Thoracic aorta (tissue), 2 donors: ENCODE measurements around the gene PRSS33. TPM values are rescaled to one million over a fixed set of nuclear protein-coding genes. Genes with fewer than 3 reads are reported as not detected.

Source experiments
- ATAC-seq: fragments of 150-250 bp; one replicate; pipeline ENCODE4 v1.8.0; 2017; ENCODE audit warnings: low read depth; ENCODE audit not compliant: insufficient number of reproducible peaks, low FRiP score
- DNase-seq: peaks from one replicate; pipeline ENCODE4 v3.0.0-alpha.2; 2020; ENCODE audit warnings: low spot score
- H3K27ac ChIP-seq, 2 donors: fragments of 200-600 bp; sonication (generic); 1 replicate in 1 of 2; 2 replicates in 1 of 2; pipeline ENCODE4 v1.5.1; 2016; ENCODE audit warnings: mild to moderate bottlenecking in 2 of 2, moderate library complexity in 2 of 2
- H3K27me3 ChIP-seq: fragments of 200-600 bp; sonication (generic); replicated peaks from 2 replicates; pipeline ENCODE4 v1.6.0; 2016; ENCODE audit warnings: mild to moderate bottlenecking; ENCODE audit not compliant: insufficient read depth
- H3K36me3 ChIP-seq: fragments of 200-600 bp; sonication (generic); one replicate; pipeline ENCODE4 v1.5.1; 2016
- H3K4me1 ChIP-seq, 2 donors: fragments of 200-600 bp; sonication (generic); 1 replicate in 1 of 2; 2 replicates in 1 of 2; pipeline versions ENCODE4 v1.5.1 to v1.6.0; 2016; ENCODE audit warnings: low read depth in 2 of 2, mild to moderate bottlenecking in 1 of 2; ENCODE audit not compliant: control insufficient read depth in 1 of 2
- H3K4me3 ChIP-seq: fragments of 200-600 bp; sonication (generic); 2 replicates; pipeline ENCODE4 v1.5.1; 2016; ENCODE audit warnings: mild to moderate bottlenecking
- H3K9me3 ChIP-seq: fragments of 200-600 bp; sonication (generic); 2 replicates; pipeline ENCODE4 v1.5.1; 2016
- CTCF ChIP-seq: fragments of 200-600 bp; sonication (generic); IDR thresholded peaks from one replicate; pipeline ENCODE4 v1.5.1; 2019; ENCODE audit warnings: antibody characterized with exemption
- total RNA-seq, 2 donors: library from RNA; depleted of rRNA; stranded (reverse); fragments of >200 nt; gene quantifications; one replicate each; pipeline versions ENCODE4 v1.1.0 to v1.2.3, GENCODE V29; 2016

Gene PRSS33
- total RNA-seq, 2 donors from 2014 or later = not detected

DNA sequence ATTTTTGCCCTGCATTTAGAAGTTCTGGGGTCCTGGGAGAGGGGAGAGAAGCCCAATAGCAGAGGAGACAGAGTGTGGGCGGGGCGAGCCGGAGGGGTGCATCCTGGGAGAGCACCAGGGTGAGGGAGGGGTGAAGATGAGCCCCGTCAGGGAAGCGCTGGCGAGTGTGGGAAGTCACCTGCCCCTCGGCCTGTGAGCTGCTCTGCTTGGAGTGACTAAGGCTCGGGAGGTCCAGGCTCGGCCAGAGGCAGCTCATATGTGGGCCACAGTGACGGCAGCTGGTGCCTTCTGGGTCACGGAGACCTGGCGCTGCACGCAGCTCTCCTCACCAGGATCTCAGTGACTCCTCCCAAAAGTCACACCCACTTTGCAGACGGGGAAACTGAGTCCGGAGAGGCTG is 43.8 kb upstream of the PRSS33 start:
- no peak overlapping the region for H3K4me3 ChIP-seq
- DNase-seq = no peak
- H3K27ac ChIP-seq = no peak overlapping the region
- no peaks in the 10 kb centered on the region for H3K27me3 ChIP-seq
- no peaks in the 10 kb centered on the region for H3K9me3 ChIP-seq
- peaks cover 0 to 6% of the 10 kb centered on the region in 2 donors for H3K4me1 ChIP-seq
- no peak for TF ChIP-seq CTCF
- ATAC-seq = no peak
- H3K36me3 ChIP-seq = no peaks in the 10 kb centered on the region

DNA sequence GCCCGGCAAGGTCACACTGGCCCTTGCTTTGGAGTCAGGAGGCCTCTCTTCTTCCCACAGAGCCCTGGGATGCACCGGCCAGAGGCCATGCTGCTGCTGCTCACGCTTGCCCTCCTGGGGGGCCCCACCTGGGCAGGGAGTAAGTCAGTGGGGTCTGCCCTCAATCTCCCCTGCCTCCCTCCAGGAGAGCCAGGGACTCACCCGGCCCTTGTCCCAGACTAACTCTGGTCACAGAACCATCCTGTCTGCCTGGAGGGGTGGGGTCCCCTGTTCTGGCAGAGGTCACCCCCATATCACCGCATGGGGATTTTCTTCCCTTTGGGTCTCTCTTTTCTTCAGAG is 43.0 kb upstream of the PRSS33 start:
- TF ChIP-seq CTCF = no peak
- Histone ChIP-seq H3K27ac (no peak overlapping the region), H3K27me3 (no peaks in the 10 kb centered on the region), H3K4me1 (peaks cover 0 to 1% of the 10 kb centered on the region in 2 donors), H3K9me3 (no peaks in the 10 kb centered on the region), H3K36me3 (no peaks in the 10 kb centered on the region), H3K4me3 (no peak overlapping the region)
- ATAC-seq (no peak), DNase-seq (no peak)

- H3K27ac ChIP-seq = no peak within 1 kb of the TSS
- no peaks in the 10 kb centered on the region for H3K27me3 ChIP-seq
- no peak within 1 kb of the TSS for H3K4me3 ChIP-seq
Observed at GRCh38 chr16:2829501-2830354, 42.4 kb upstream of the PRSS33 start, which contains the start of gene ZG16B. Gene ZG16B, plus strand, starts transcription at chr16:2830303. Its CDS starts 139 bp downstream, at chr16:2830442.

GRCh38 chr16:2828876-2829430 is 41.6 kb upstream of the PRSS33 start:
- no peaks in the 10 kb centered on the region for H3K27me3 ChIP-seq
- DNase-seq = no peak
- H3K4me3 ChIP-seq = no peak overlapping the region
- H3K9me3 ChIP-seq = no peaks in the 10 kb centered on the region
- TF ChIP-seq CTCF = no peak
- no peaks in the 10 kb centered on the region for H3K36me3 ChIP-seq
- no peak for ATAC-seq
- no peaks in the 10 kb centered on the region for H3K4me1 ChIP-seq
- H3K27ac ChIP-seq = no peak overlapping the region

More at GRCh38 chr16:2829501-2830354, 42.4 kb upstream of the PRSS33 start, which contains the start of gene ZG16B:
- ATAC-seq = no peak
- TF ChIP-seq CTCF = no peak
- no peak for DNase-seq
- Histone ChIP-seq H3K9me3 (no peaks in the 10 kb centered on the region), H3K36me3 (no peaks in the 10 kb centered on the region), H3K4me1 (no peaks in the 10 kb centered on the region)

DNA sequence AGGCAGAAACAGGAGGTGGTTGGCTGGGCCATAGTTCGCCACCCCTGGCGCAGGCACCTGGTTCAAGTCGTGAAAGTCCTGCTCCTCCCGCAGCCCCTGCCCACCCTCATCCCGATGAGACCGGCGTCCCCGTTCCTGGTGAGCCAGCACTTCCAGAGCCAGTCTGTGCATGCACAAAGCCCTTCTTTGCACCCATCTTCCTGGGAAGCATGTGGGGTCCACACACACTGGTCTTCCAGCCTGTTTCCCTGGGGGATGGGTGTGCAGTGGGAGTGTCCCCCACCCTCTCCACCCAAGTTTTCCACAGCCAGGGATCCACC is 41.1 kb upstream of the PRSS33 start:
- ATAC-seq (no peak), DNase-seq (no peak)
- TF ChIP-seq CTCF = no peak
- Histone ChIP-seq H3K9me3 (no peaks in the 10 kb centered on the region), H3K27ac (no peak overlapping the region), H3K36me3 (no peaks in the 10 kb centered on the region), H3K4me1 (no peaks in the 10 kb centered on the region), H3K4me3 (no peak overlapping the region), H3K27me3 (no peaks in the 10 kb centered on the region)
